H9 (cell line): ENCODE data around the gene XPR1. TPM values are rescaled to one million over a fixed set of nuclear protein-coding genes. Genes with fewer than 3 reads are reported as not detected.

Experiments used
- DNase-seq: peaks from one replicate; pipeline ENCODE4 v3.0.0-alpha.2; 2017
- H2AFZ ChIP-seq: one replicate; pipeline ENCODE4 v1.6.1; 2013; ENCODE audit warnings: mild to moderate bottlenecking, low read length, control low read depth, moderate library complexity
- H2AK5ac ChIP-seq: 2 replicates; pipeline ENCODE4 v1.6.1; 2013; ENCODE audit warnings: low read length, control low read depth, mixed read lengths; ENCODE audit not compliant: insufficient read length
- H2BK120ac ChIP-seq: one replicate; pipeline ENCODE4 v1.6.1; 2013; ENCODE audit warnings: low read depth, mild to moderate bottlenecking, low read length, control low read depth, inconsistent platforms; ENCODE audit not compliant: poor library complexity, severe bottlenecking
- H2BK12ac ChIP-seq: 2 replicates; pipeline ENCODE4 v1.6.1; 2013; ENCODE audit warnings: low read length, control low read depth, mixed read lengths, low read depth; ENCODE audit not compliant: insufficient read length
- H2BK15ac ChIP-seq: 2 replicates; pipeline ENCODE4 v1.6.1; 2013; ENCODE audit warnings: low read depth, low read length, control low read depth
- H2BK20ac ChIP-seq: one replicate; pipeline ENCODE4 v1.6.1; 2013; ENCODE audit warnings: low read depth, mild to moderate bottlenecking, low read length, control low read depth, inconsistent platforms; ENCODE audit not compliant: poor library complexity, severe bottlenecking
- H2BK5ac ChIP-seq: 2 replicates; pipeline ENCODE4 v1.6.1; 2013; ENCODE audit warnings: low read length, control low read depth, mixed read lengths; ENCODE audit not compliant: insufficient read length
- H3K14ac ChIP-seq: 2 replicates; pipeline ENCODE4 v1.6.1; 2013; ENCODE audit warnings: low read length, control low read depth; ENCODE audit not compliant: insufficient read depth
- H3K18ac ChIP-seq: 2 replicates; pipeline ENCODE4 v1.6.1; 2013; ENCODE audit warnings: low read depth, mild to moderate bottlenecking, mixed read lengths, low read length, control low read depth; ENCODE audit not compliant: insufficient read length
- H3K23ac ChIP-seq: 2 replicates; pipeline ENCODE4 v1.6.1; 2013; ENCODE audit warnings: low read length, control low read depth, mixed read lengths, low read depth; ENCODE audit not compliant: insufficient read length
- H3K23me2 ChIP-seq: 2 replicates; pipeline ENCODE4 v1.6.1; 2013; ENCODE audit warnings: low read depth, mild to moderate bottlenecking, mixed read lengths, low read length, control low read depth; ENCODE audit not compliant: insufficient read length, poor library complexity, severe bottlenecking
- H3K27ac ChIP-seq: 2 replicates; pipeline ENCODE4 v1.5.1; 2013; ENCODE audit warnings: low read length, control low read depth, mixed read lengths, low read depth; ENCODE audit not compliant: insufficient read length
- H3K27me3 ChIP-seq: 2 replicates; pipeline ENCODE4 v1.6.1; 2013; ENCODE audit warnings: low read length, control low read depth, inconsistent platforms; ENCODE audit not compliant: insufficient read depth
- H3K4ac ChIP-seq: 2 replicates; pipeline ENCODE4 v1.6.1; 2013; ENCODE audit warnings: low read depth, mild to moderate bottlenecking, control low read depth, inconsistent platforms, low read length, moderate library complexity
- H3K4me1 ChIP-seq: 2 replicates; pipeline ENCODE4 v1.6.1; 2013; ENCODE audit warnings: low read length, control low read depth, inconsistent platforms; ENCODE audit not compliant: insufficient read depth
- H3K4me2 ChIP-seq: 2 replicates; pipeline ENCODE4 v1.6.1; 2013; ENCODE audit warnings: low read length, control low read depth, mixed read lengths; ENCODE audit not compliant: insufficient read length, insufficient read depth
- H3K56ac ChIP-seq: 2 replicates; pipeline ENCODE4 v1.6.1; 2013; ENCODE audit warnings: low read depth, mild to moderate bottlenecking, mixed read lengths, low read length, control low read depth; ENCODE audit not compliant: insufficient read length
- H3K79me1 ChIP-seq: 2 replicates; pipeline ENCODE4 v1.6.1; 2013; ENCODE audit warnings: low read depth, mild to moderate bottlenecking, moderate library complexity, low read length, control low read depth, inconsistent platforms; ENCODE audit not compliant: insufficient read depth, poor library complexity, severe bottlenecking
- H3K79me2 ChIP-seq: 2 replicates; pipeline ENCODE4 v1.6.1; 2013; ENCODE audit warnings: low read length, control low read depth, inconsistent platforms; ENCODE audit not compliant: insufficient read depth
- H3K9ac ChIP-seq: 2 replicates; pipeline ENCODE4 v1.6.1; 2013; ENCODE audit warnings: low read length, control low read depth, mixed read lengths; ENCODE audit not compliant: insufficient read length; ENCODE audit errors: extremely low read depth
- H3K9me3 ChIP-seq: one replicate; pipeline ENCODE4 v1.6.1; 2013; ENCODE audit warnings: low read depth, low read length, inconsistent platforms; ENCODE audit not compliant: control insufficient read depth
- H3T11ph ChIP-seq: one replicate; pipeline ENCODE4 v1.6.1; 2013; ENCODE audit warnings: mild to moderate bottlenecking, low read length, control low read depth, inconsistent platforms
- H4K20me1 ChIP-seq: one replicate; pipeline ENCODE4 v1.6.1; 2013; ENCODE audit not compliant: control insufficient read depth, insufficient read length, insufficient read depth
- H4K5ac ChIP-seq: 2 replicates; pipeline ENCODE4 v1.6.1; 2013; ENCODE audit warnings: low read depth, mild to moderate bottlenecking, mixed read lengths, low read length, control low read depth; ENCODE audit not compliant: insufficient read length
- H4K8ac ChIP-seq: replicated peaks from 2 replicates; pipeline ENCODE4 v1.6.1; 2013; ENCODE audit warnings: low read length, control low read depth, mixed read lengths, low read depth; ENCODE audit not compliant: insufficient read length
- H4K91ac ChIP-seq: 2 replicates; pipeline ENCODE4 v1.6.1; 2013; ENCODE audit warnings: low read depth, mild to moderate bottlenecking, moderate library complexity, mixed read lengths, low read length, control low read depth; ENCODE audit not compliant: insufficient read length
- H3K27ac Mint-ChIP-seq, 3 experiments: 2 replicates in 2 of 3; 3 replicates in 1 of 3; pipeline ENCODE4 v1.8.0; 2020 to 2021; ENCODE audit warnings: mixed read lengths in 3 of 3, mild to moderate bottlenecking in 1 of 3, moderate library complexity in 1 of 3
- H3K27me3 Mint-ChIP-seq: 2 replicates; pipeline ENCODE4 v1.8.0; 2021; ENCODE audit warnings: low read depth, mild to moderate bottlenecking, moderate library complexity, mixed read lengths
- H3K36me3 Mint-ChIP-seq, 3 experiments: 2 replicates in 2 of 3; 3 replicates in 1 of 3; pipeline ENCODE4 v1.8.0; 2020 to 2021; ENCODE audit warnings: low read depth in 3 of 3, mixed read lengths in 3 of 3; ENCODE audit not compliant: insufficient read depth in 1 of 3
- H3K4me1 Mint-ChIP-seq, 2 experiments: 2 replicates each; pipeline ENCODE4 v1.8.0; 2020; ENCODE audit warnings: mixed read lengths in 2 of 2
- H3K4me3 Mint-ChIP-seq, 2 experiments: 2 replicates in 1 of 2; 3 replicates in 1 of 2; pipeline ENCODE4 v1.8.0; 2020 to 2021; ENCODE audit warnings: mild to moderate bottlenecking in 2 of 2, mixed read lengths in 2 of 2, moderate library complexity in 1 of 2
- H3K9me3 Mint-ChIP-seq, 2 experiments: 2 replicates in 1 of 2; 3 replicates in 1 of 2; pipeline ENCODE4 v1.8.0; 2020; ENCODE audit warnings: mild to moderate bottlenecking in 2 of 2, mixed read lengths in 2 of 2, moderate library complexity in 1 of 2
- CTCF ChIP-seq: fragments of 200-600 bp; sonication (generic); conservative IDR thresholded peaks from 3 replicates; pipeline ENCODE4 v1.8.0; 2021; ENCODE audit warnings: antibody characterized with exemption, mild to moderate bottlenecking
- WGBS: extraction: QIAGEN DNeasy Blood & Tissue Kit; methylation state at CpG from one replicate; pipeline ENCODE4 v1.1.7; 2013; ENCODE audit warnings: missing lambda C conversion rate, low lambda C conversion rate, mixed read lengths; ENCODE audit not compliant: insufficient read length; ENCODE audit errors: extremely low coverage; 5-methylcytosine and 5-hydroxymethylcytosine counted together
- total RNA-seq: library from RNA; stranded (reverse); gene quantifications from 2 replicates; pipeline ENCODE4 v1.2.1, GENCODE V29; 2021

Gene XPR1
- total RNA-seq, 1 experiment from 2014 or later, result 34.1 TPM

GRCh38 chr1:180732866-180733265, 101.0 kb downstream of the XPR1 start:
- Histone ChIP-seq H3K79me2 (no peaks in the 10 kb centered on the region; the same call in 1 of the 2 replicates), H3K79me1 (no peaks in the 10 kb centered on the region), H3K18ac (no peak overlapping the region), H3K9me3 (peaks cover 4% of the 10 kb centered on the region), H3T11ph (no peak overlapping the region), H2BK5ac (no peak overlapping the region), H4K20me1 (no peaks in the 10 kb centered on the region), H2BK12ac (no peak overlapping the region), H2AFZ (no peak overlapping the region), H2BK120ac (no peak overlapping the region), H3K27ac (no peak overlapping the region), H2BK15ac (no peak overlapping the region), H3K4me2 (no peak overlapping the region), H2BK20ac (no peak overlapping the region), H3K9ac (no peak overlapping the region), H4K91ac (no peak overlapping the region), H3K4me1 (no peaks in the 10 kb centered on the region), H3K23ac (no peak overlapping the region), H3K4ac (no peak overlapping the region), H3K56ac (no peak overlapping the region), H4K5ac (no peak overlapping the region), H3K14ac (no peak overlapping the region), H3K23me2 (no peaks in the 10 kb centered on the region), H3K27me3 (no peaks in the 10 kb centered on the region), H4K8ac (no peak overlapping the region), H2AK5ac (no peak overlapping the region)
- H3K4me1 Mint-ChIP-seq, result peaks cover 3 to 5% of the 10 kb centered on the region in 2 experiments; a peak in 2 of 4 replicates
- no peak for TF ChIP-seq CTCF
- WGBS, result no CpG with 5 or more reads among the region's 14 CpGs
- DNase-seq, result no peak
- no peaks in the 10 kb centered on the region for H3K27me3 Mint-ChIP-seq
- H3K4me3 Mint-ChIP-seq, result no peak overlapping the region
- H3K9me3 Mint-ChIP-seq, result peaks cover 26 to 44% of the 10 kb centered on the region in 2 experiments
- no peak overlapping the region for H3K27ac Mint-ChIP-seq
- peaks cover 27 to 45% (median 30%) of the 10 kb centered on the region in 3 experiments for H3K36me3 Mint-ChIP-seq
